Activated CD8-positive, alpha-beta T cell treated with anti-CD3 and anti-CD28 coated beads, Interleukin-2, amount 10 ng/mL, durations not matched to agents 7 days and 5 days (primary cell): ENCODE data around the gene MED26. TPM values are rescaled to one million over a fixed set of nuclear protein-coding genes. Genes with fewer than 3 reads are reported as not detected.

Experiments
- ATAC-seq: fragments of 150-1000 bp; cut with Tn5 transposase; one replicate; pipeline ENCODE4 v1.10.0; 2021; ENCODE audit warnings: moderate library complexity
- CTCF ChIA-PET: fragments of 350-600 bp; sonication (Branson Sonifier 250); formaldehyde crosslinking; loops from one replicate; lab custom pipeline; 2021; ENCODE audit warnings: antibody characterized with exemption; lab: Charles Lee
- POLR2A ChIA-PET: fragments of 350-600 bp; sonication (Branson Sonifier 250); formaldehyde crosslinking; loops from one replicate; lab custom pipeline; 2021; ENCODE audit warnings: antibody characterized with exemption; lab: Charles Lee
- DNase-seq: peaks from one replicate; pipeline ENCODE4 v3.0.0-alpha.2; 2020
- H3K27ac Mint-ChIP-seq: one replicate; pipeline ENCODE4 v1.8.0; 2021; ENCODE audit warnings: mild to moderate bottlenecking, mixed read lengths
- H3K27me3 Mint-ChIP-seq: one replicate; pipeline ENCODE4 v1.8.0; 2021; ENCODE audit warnings: low read depth, mixed read lengths
- H3K36me3 Mint-ChIP-seq: one replicate; pipeline ENCODE4 v1.8.0; 2021; ENCODE audit warnings: low read depth, mixed read lengths
- H3K4me1 Mint-ChIP-seq: one replicate; pipeline ENCODE4 v1.8.0; 2021; ENCODE audit warnings: low read depth, mixed read lengths
- H3K4me3 Mint-ChIP-seq: one replicate; pipeline ENCODE4 v1.8.0; 2021; ENCODE audit warnings: mild to moderate bottlenecking, mixed read lengths
- H3K9me3 Mint-ChIP-seq: one replicate; pipeline ENCODE4 v1.8.0; 2022; ENCODE audit warnings: mixed read lengths; ENCODE audit not compliant: insufficient read depth
- total RNA-seq, 2 experiments: library from RNA; stranded (reverse); gene quantifications; one replicate each; pipeline ENCODE4 v1.2.3, GENCODE V29; 2021

MED26 gene
- total RNA-seq, 2 experiments from 2014 or later = 17.2 to 17.4 TPM

GRCh38 chr19:16625163-16625958 is 2.6 kb downstream of the MED26 start:
- Mint-ChIP-seq H3K4me1 (peaks cover 36% of the 10 kb centered on the region), H3K27me3 (no peaks in the 10 kb centered on the region), H3K36me3 (peaks cover 37% of the 10 kb centered on the region), H3K27ac (no peak overlapping the region), H3K4me3 (peak overlapping the region; percentile 10), H3K9me3 (no peaks in the 10 kb centered on the region)
- ChIA-PET CTCF (no interaction called here), POLR2A (interaction anchor here (0.7 to 3.9 kb wide), 3 partner anchors 18 to 38 kb away, joined by 3 to 24 read pairs (median 3); no protein-coding TSS in a partner anchor)
- no peak for DNase-seq
- ATAC-seq = no peak

GRCh38 chr19:16624236-16624635 is 3.8 kb downstream of the MED26 start:
- H3K27me3 Mint-ChIP-seq = no peaks in the 10 kb centered on the region
- H3K9me3 Mint-ChIP-seq = no peaks in the 10 kb centered on the region
- H3K27ac Mint-ChIP-seq = no peak overlapping the region
- ChIA-PET POLR2A (interaction anchor here (0.6 to 1.7 kb wide), 3 partner anchors 9 to 37 kb away, joined by 3 to 6 read pairs (median 4); partner anchors contain the start of gene SMIM7), CTCF (interaction anchor here (0.9 to 1.0 kb wide), 2 partner anchors 30 to 37 kb away, joined by 3 read pairs; no protein-coding TSS in a partner anchor)
- no peak for DNase-seq
- H3K4me3 Mint-ChIP-seq = no peak overlapping the region
- peaks cover 33% of the 10 kb centered on the region for H3K36me3 Mint-ChIP-seq
- ATAC-seq = no peak
- H3K4me1 Mint-ChIP-seq = peaks cover 42% of the 10 kb centered on the region

GRCh38 chr19:16623576-16623975 is 4.4 kb downstream of the MED26 start:
- Mint-ChIP-seq H3K4me1 (peaks cover 44% of the 10 kb centered on the region), H3K4me3 (no peak overlapping the region), H3K27me3 (no peaks in the 10 kb centered on the region), H3K36me3 (peaks cover 31% of the 10 kb centered on the region), H3K9me3 (no peaks in the 10 kb centered on the region), H3K27ac (no peak overlapping the region)
- DNase-seq (no peak), ATAC-seq (no peak)
- ChIA-PET CTCF (interaction anchor here (1.0 kb wide), 1 partner anchor 31 kb away, joined by 3 read pairs; no protein-coding TSS in a partner anchor), POLR2A (interaction anchor here (1.7 kb wide), 1 partner anchor 36 kb away, joined by 4 read pairs; the partner anchor contains the start of gene SMIM7)

- CTCF ChIA-PET = no interaction called here
- POLR2A ChIA-PET = interaction anchor here (0.6 to 1.7 kb wide), 2 partner anchors 19 to 36 kb away, joined by 3 to 4 read pairs; partner anchors contain the start of gene SMIM7
- no peaks in the 10 kb centered on the region for H3K27me3 Mint-ChIP-seq
- no peaks in the 10 kb centered on the region for H3K9me3 Mint-ChIP-seq
- H3K4me3 Mint-ChIP-seq = no peak overlapping the region
- DNase-seq (no peak), ATAC-seq (no peak)
- no peak overlapping the region for H3K27ac Mint-ChIP-seq
- peaks cover 29% of the 10 kb centered on the region for H3K36me3 Mint-ChIP-seq
- H3K4me1 Mint-ChIP-seq = peaks cover 47% of the 10 kb centered on the region
Measured at GRCh38 chr19:16623066-16623465, 4.9 kb downstream of the MED26 start.

- H3K27ac Mint-ChIP-seq = no peak overlapping the region
- no peak for ATAC-seq
- no peak for DNase-seq
- H3K36me3 Mint-ChIP-seq = peaks cover 21% of the 10 kb centered on the region
- ChIA-PET CTCF (no interaction called here), POLR2A (no interaction called here)
- H3K4me3 Mint-ChIP-seq = no peak overlapping the region
- H3K4me1 Mint-ChIP-seq = peaks cover 60% of the 10 kb centered on the region
- H3K9me3 Mint-ChIP-seq = no peaks in the 10 kb centered on the region
- no peaks in the 10 kb centered on the region for H3K27me3 Mint-ChIP-seq
Measured at GRCh38 chr19:16621165-16621800, 6.7 kb downstream of the MED26 start.

- ChIA-PET POLR2A (no interaction called here), CTCF (no interaction called here)
- ATAC-seq = no peak
- Mint-ChIP-seq H3K9me3 (no peaks in the 10 kb centered on the region), H3K36me3 (peaks cover 14% of the 10 kb centered on the region), H3K4me3 (no peak overlapping the region), H3K4me1 (peaks cover 60% of the 10 kb centered on the region), H3K27me3 (no peaks in the 10 kb centered on the region), H3K27ac (peak overlapping the region; percentile 30)
- no peak for DNase-seq
Measured at GRCh38 chr19:16620584-16620983, 7.4 kb downstream of the MED26 start.

- peak overlapping the region; percentile 30 for H3K27ac Mint-ChIP-seq
- H3K4me1 Mint-ChIP-seq = peaks cover 60% of the 10 kb centered on the region
- POLR2A ChIA-PET = no interaction called here
- CTCF ChIA-PET = no interaction called here
- ATAC-seq (no peak), DNase-seq (no peak)
- H3K27me3 Mint-ChIP-seq = no peaks in the 10 kb centered on the region
- H3K4me3 Mint-ChIP-seq = no peak overlapping the region
- no peaks in the 10 kb centered on the region for H3K9me3 Mint-ChIP-seq
- peaks cover 9% of the 10 kb centered on the region for H3K36me3 Mint-ChIP-seq
Measured at GRCh38 chr19:16620018-16620417, 8.0 kb downstream of the MED26 start.

GRCh38 chr19:16619457-16619856 is 8.5 kb downstream of the MED26 start:
- CTCF ChIA-PET = no interaction called here
- no peak for ATAC-seq
- Mint-ChIP-seq H3K9me3 (no peaks in the 10 kb centered on the region), H3K4me1 (peaks cover 60% of the 10 kb centered on the region), H3K27me3 (no peaks in the 10 kb centered on the region), H3K36me3 (peaks cover 4% of the 10 kb centered on the region), H3K4me3 (no peak overlapping the region), H3K27ac (no peak overlapping the region)
- no peak for DNase-seq
- POLR2A ChIA-PET = interaction anchor here (1.0 kb wide), 1 partner anchor 10 kb away, joined by 3 read pairs; no protein-coding TSS in a partner anchor

- CTCF ChIA-PET = no interaction called here
- no peaks in the 10 kb centered on the region for H3K36me3 Mint-ChIP-seq
- H3K4me3 Mint-ChIP-seq = no peak overlapping the region
- H3K4me1 Mint-ChIP-seq = peaks cover 68% of the 10 kb centered on the region
- H3K27ac Mint-ChIP-seq = no peak overlapping the region
- H3K9me3 Mint-ChIP-seq = no peaks in the 10 kb centered on the region
- H3K27me3 Mint-ChIP-seq = no peaks in the 10 kb centered on the region
- ATAC-seq (no peak), DNase-seq (no peak)
- POLR2A ChIA-PET = interaction anchor here (0.8 to 3.2 kb wide), 2 partner anchors 9 to 52 kb away, joined by 3 to 16 read pairs; partner anchors contain the start of gene MED26
Measured at GRCh38 chr19:16618248-16618647, 9.8 kb downstream of the MED26 start.

GRCh38 chr19:16615808-16616207 is 12.2 kb downstream of the MED26 start:
- CTCF ChIA-PET = interaction anchor here (1.1 to 1.3 kb wide), 2 partner anchors 28 to 431 kb away, joined by 4 to 7 read pairs; partner anchors contain the start of gene FAM32A
- H3K4me3 Mint-ChIP-seq = no peak overlapping the region
- H3K27me3 Mint-ChIP-seq = no peaks in the 10 kb centered on the region
- DNase-seq (no peak), ATAC-seq (no peak)
- peak overlapping the region; percentile 53 for H3K27ac Mint-ChIP-seq
- POLR2A ChIA-PET = interaction anchor here (1.0 to 3.2 kb wide), 3 partner anchors 9 to 12 kb away, joined by 3 to 16 read pairs (median 6); partner anchors contain the start of gene MED26
- peaks cover 83% of the 10 kb centered on the region for H3K4me1 Mint-ChIP-seq
- H3K9me3 Mint-ChIP-seq = no peaks in the 10 kb centered on the region
- H3K36me3 Mint-ChIP-seq = no peaks in the 10 kb centered on the region

GRCh38 chr19:16614941-16615340 is 13.1 kb downstream of the MED26 start:
- Mint-ChIP-seq H3K4me1 (peaks cover 81% of the 10 kb centered on the region), H3K27me3 (no peaks in the 10 kb centered on the region), H3K4me3 (no peak overlapping the region), H3K9me3 (no peaks in the 10 kb centered on the region), H3K36me3 (no peaks in the 10 kb centered on the region), H3K27ac (peak overlapping the region; percentile 83)
- ATAC-seq (no peak), DNase-seq (no peak)
- ChIA-PET POLR2A (interaction anchor here (1.0 kb wide), 2 partner anchors 9 to 13 kb away, joined by 3 to 6 read pairs; partner anchors contain the start of gene MED26), CTCF (interaction anchor here (1.1 to 1.3 kb wide), 2 partner anchors 27 to 430 kb away, joined by 4 to 7 read pairs; partner anchors contain the start of gene FAM32A)
